Nephron (organoid): ENCODE results near the gene PRKN.

Experiments
- H3K27ac Mint-ChIP-seq, 3 experiments: 2 replicates each; pipeline ENCODE4 v1.8.0; 2020; ENCODE audit warnings: mixed read lengths in 3 of 3, mild to moderate bottlenecking in 2 of 3, moderate library complexity in 1 of 3
- H3K27me3 Mint-ChIP-seq: 2 replicates; pipeline ENCODE4 v1.8.0; 2021; ENCODE audit warnings: low read depth, mild to moderate bottlenecking, moderate library complexity, mixed read lengths
- H3K36me3 Mint-ChIP-seq: 2 replicates; pipeline ENCODE4 v1.8.0; 2020; ENCODE audit warnings: low read depth, mixed read lengths
- H3K4me1 Mint-ChIP-seq: 2 replicates; pipeline ENCODE4 v1.8.0; 2020; ENCODE audit warnings: mixed read lengths
- H3K4me3 Mint-ChIP-seq, 3 experiments: 2 replicates each; pipeline ENCODE4 v1.8.0; 2020; ENCODE audit warnings: mild to moderate bottlenecking in 3 of 3, mixed read lengths in 3 of 3, moderate library complexity in 2 of 3
- H3K9me3 Mint-ChIP-seq: 2 replicates; pipeline ENCODE4 v1.8.0; 2020; ENCODE audit warnings: mixed read lengths
- TF ChIP-seq, protein P1 (sequence below), 3 experiments: fragments of 200-600 bp; sonication (generic); IDR thresholded peaks; one replicate each; pipeline ENCODE4 v1.5.0; 2021; ENCODE audit warnings: antibody characterized with exemption in 3 of 3; ENCODE audit not compliant: unreplicated experiment in 3 of 3

Gene PRKN

DNA sequence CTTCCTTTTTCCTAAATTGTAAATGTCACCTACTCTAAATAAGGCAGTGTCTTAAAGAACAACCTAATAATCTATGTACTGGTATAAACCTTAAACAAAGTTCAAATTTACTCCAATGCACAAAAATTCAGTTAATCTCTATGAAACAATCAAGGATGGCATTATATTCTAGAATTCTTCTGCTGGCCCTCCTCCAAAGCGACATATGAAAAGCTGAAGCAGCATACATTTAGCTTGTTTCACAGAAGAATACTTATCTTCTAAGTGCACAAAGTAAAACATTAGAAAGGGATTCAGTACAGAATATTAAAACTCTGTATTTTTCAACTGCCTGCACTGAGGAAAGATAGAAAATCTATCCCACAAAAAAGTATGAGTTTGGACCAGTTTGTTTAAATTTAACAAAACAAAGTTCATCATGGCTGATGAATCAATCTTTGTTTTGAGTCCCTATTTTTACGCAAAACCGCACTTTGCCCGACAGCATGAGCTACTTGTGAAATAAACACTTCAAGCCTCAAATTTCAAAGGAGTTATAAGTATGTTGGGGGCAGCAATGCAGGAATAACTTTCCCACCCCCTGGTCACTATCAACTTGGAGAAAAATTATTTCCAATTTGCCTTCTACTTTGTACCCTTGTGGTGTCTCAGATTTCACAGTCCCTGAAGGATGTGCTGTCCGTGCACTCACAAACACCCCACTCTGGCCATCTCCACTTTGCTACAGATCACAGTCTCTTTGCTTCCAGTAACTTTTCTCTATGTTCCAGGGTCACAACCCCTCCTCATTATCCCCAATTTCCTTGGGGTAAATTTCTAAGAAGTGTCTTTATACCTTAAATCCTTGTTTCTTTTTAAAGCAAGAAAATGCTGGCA is 238.2 kb downstream of the PRKN start:
- Mint-ChIP-seq H3K36me3 (no peaks in the 10 kb centered on the region), H3K27me3 (peaks cover 7% of the 10 kb centered on the region), H3K27ac (no peak overlapping the region), H3K4me1 (peaks cover 21% of the 10 kb centered on the region), H3K4me3 (no peak overlapping the region), H3K9me3 (no peaks in the 10 kb centered on the region)
- TF ChIP-seq, protein P1, sequence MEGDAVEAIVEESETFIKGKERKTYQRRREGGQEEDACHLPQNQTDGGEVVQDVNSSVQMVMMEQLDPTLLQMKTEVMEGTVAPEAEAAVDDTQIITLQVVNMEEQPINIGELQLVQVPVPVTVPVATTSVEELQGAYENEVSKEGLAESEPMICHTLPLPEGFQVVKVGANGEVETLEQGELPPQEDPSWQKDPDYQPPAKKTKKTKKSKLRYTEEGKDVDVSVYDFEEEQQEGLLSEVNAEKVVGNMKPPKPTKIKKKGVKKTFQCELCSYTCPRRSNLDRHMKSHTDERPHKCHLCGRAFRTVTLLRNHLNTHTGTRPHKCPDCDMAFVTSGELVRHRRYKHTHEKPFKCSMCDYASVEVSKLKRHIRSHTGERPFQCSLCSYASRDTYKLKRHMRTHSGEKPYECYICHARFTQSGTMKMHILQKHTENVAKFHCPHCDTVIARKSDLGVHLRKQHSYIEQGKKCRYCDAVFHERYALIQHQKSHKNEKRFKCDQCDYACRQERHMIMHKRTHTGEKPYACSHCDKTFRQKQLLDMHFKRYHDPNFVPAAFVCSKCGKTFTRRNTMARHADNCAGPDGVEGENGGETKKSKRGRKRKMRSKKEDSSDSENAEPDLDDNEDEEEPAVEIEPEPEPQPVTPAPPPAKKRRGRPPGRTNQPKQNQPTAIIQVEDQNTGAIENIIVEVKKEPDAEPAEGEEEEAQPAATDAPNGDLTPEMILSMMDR (IDR thresholded peaks at IDR 0.05; ENCODE audit: unreplicated experiment in 3 of 3) = no peak

DNA sequence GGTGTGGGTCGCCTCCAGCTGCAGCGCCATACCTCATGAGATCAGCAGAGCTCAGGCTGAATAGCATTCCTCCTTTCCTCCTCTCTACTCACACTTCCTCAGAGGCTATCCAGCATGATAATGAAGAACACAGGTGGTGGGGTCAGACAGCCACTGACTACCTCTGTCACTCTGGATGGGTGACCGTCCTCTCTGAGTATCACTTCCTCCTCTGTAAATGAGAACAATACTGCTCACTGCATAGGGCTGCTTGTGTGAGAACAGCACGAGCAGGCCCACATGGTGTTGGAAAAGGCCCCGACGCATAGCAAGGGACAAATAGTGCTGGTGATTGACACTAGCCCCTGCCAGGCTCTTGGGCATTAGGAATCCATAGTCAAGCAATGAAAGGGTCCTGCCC is 239.1 kb downstream of the PRKN start:
- Mint-ChIP-seq H3K4me1 (peaks cover 25% of the 10 kb centered on the region), H3K27me3 (peaks cover 7% of the 10 kb centered on the region), H3K36me3 (no peaks in the 10 kb centered on the region)

DNA sequence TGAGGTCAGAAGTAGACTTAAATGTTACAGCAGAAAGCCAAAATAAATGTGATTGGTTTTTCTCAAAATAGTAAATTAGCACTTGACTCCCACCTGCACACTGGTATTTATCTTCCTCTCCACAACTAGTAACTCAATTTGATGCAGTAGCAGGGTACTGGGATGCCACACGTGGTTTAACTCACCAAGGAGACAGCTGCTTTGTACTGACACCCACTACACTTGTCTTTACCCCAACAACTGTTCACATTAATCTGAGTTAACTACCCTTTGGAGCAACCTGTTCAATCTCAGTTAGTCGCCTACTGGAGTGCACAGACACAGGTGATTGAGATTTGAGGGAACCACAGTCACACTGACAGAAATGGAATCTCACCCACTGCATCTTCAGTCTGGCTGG is 242.1 kb downstream of the PRKN start:
- no peak overlapping the region for H3K4me3 Mint-ChIP-seq
- no peaks in the 10 kb centered on the region for H3K9me3 Mint-ChIP-seq
- H3K27me3 Mint-ChIP-seq = peaks cover 4% of the 10 kb centered on the region
- TF ChIP-seq, protein P1 (IDR thresholded peaks at IDR 0.05; ENCODE audit: unreplicated experiment in 3 of 3) = no peak
- H3K36me3 Mint-ChIP-seq = no peaks in the 10 kb centered on the region
- peaks cover 25% of the 10 kb centered on the region for H3K4me1 Mint-ChIP-seq
- no peak overlapping the region for H3K27ac Mint-ChIP-seq

More for the DNA sequence above, 239.1 kb downstream of the PRKN start:
- Mint-ChIP-seq H3K9me3 (no peaks in the 10 kb centered on the region), H3K27ac (no peak overlapping the region), H3K4me3 (no peak overlapping the region)
- TF ChIP-seq, protein P1 (IDR thresholded peaks at IDR 0.05; ENCODE audit: unreplicated experiment in 3 of 3) = no peak

DNA sequence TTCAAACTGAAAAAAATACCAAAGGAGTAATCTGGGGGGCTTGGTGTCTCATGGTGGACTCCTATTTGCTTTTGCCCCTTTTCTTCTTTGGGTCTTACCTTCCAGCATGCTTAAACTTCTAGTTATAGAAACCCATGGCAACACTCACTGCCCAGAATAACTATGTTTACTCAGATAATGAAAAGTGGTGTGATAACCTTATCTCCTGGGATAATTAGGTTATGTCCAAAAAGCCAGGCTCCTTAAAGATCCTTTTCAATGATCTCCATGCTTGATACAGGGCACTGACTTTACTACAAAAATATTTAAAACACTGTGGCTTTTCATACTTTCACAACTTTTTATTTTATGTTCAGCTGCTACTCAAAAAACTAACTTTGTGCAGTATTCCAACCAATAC is 245.6 kb downstream of the PRKN start:
- H3K27me3 Mint-ChIP-seq = peaks cover 4% of the 10 kb centered on the region
- H3K27ac Mint-ChIP-seq = no peak overlapping the region
- TF ChIP-seq, protein P1 (IDR thresholded peaks at IDR 0.05; ENCODE audit: unreplicated experiment in 3 of 3) = no peak
- H3K4me1 Mint-ChIP-seq = peaks cover 20% of the 10 kb centered on the region
- no peaks in the 10 kb centered on the region for H3K9me3 Mint-ChIP-seq
- no peak overlapping the region for H3K4me3 Mint-ChIP-seq
- no peaks in the 10 kb centered on the region for H3K36me3 Mint-ChIP-seq

DNA sequence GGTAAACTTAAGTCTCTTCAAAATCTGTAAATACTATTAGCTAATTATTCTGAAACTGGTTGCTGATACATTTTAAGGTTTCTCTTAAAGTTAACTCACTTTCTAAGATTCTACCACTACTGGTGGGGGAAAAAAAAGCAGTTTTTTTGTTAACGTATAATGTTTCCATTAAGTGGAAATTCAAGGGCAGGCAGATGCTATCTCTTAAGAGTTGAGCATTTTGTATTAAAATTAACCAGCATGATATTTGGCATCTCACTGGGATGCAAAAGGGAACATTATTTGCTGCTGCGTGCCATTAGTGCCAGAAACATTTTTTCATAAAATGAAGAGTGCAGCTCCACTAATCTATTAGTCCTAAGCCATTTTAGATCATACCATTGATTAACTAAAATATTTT is 246.2 kb downstream of the PRKN start:
- Mint-ChIP-seq H3K27me3 (no peaks in the 10 kb centered on the region), H3K27ac (no peak overlapping the region), H3K9me3 (no peaks in the 10 kb centered on the region), H3K36me3 (no peaks in the 10 kb centered on the region), H3K4me1 (peaks cover 20% of the 10 kb centered on the region), H3K4me3 (no peak overlapping the region)
- TF ChIP-seq, protein P1 (IDR thresholded peaks at IDR 0.05; ENCODE audit: unreplicated experiment in 3 of 3) = no peak

DNA sequence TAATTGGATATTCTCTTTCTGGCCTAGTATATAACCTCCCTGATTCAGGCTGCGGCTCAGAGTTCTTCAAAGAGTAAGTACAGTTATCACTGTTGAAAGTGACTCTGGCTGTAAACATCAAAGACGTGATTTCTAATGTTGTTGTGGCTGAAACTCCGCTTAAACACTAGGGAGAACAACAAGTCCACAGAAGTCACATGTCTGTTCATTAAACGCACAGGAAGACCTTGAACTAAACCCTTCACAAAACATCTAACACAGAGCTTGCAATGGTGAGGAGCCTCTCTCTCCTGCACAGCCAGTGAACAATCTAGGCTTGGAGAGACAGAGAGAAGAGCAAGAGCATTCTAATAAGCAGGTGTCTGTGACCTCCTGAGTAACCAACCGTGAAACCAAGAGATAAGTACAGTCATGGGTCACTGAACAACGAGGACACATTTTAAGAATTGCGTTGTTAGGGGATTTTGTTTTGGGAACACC is 249.3 kb downstream of the PRKN start:
- H3K9me3 Mint-ChIP-seq = no peaks in the 10 kb centered on the region
- H3K4me1 Mint-ChIP-seq = peaks cover 7% of the 10 kb centered on the region
- no peaks in the 10 kb centered on the region for H3K27me3 Mint-ChIP-seq
- no peaks in the 10 kb centered on the region for H3K36me3 Mint-ChIP-seq
- TF ChIP-seq, protein P1 (IDR thresholded peaks at IDR 0.05; ENCODE audit: unreplicated experiment in 3 of 3) = no peak
- peak overlapping the region in 1 of 3 experiments; percentile 10 for H3K27ac Mint-ChIP-seq
- H3K4me3 Mint-ChIP-seq = no peak overlapping the region
